Left lung (tissue), 10 donors: Measurements from ENCODE around the gene CLDN3. TPM values are rescaled to one million over a fixed set of nuclear protein-coding genes. Genes with fewer than 3 reads are reported as not detected.

Source experiments
- ATAC-seq: fragments of 200-7000 bp; cut with Tn5 transposase; one replicate; pipeline ENCODE4 v1.9.1; 2020; ENCODE audit warnings: moderate library complexity
- DNase-seq, 4 donors: peaks; one replicate each; pipeline ENCODE4 v3.0.0-alpha.2; 2013 to 2020
- H3K27ac ChIP-seq, 2 donors: fragments of 200-600 bp; sonication (generic) in 1 of 2; one replicate each; pipeline versions ENCODE4 v1.5.0 to v1.8.0; 2020 to 2021
- H3K27me3 ChIP-seq, 2 donors: fragments of 200-600 bp; sonication (generic) in 1 of 2; one replicate each; pipeline versions ENCODE4 v1.5.0 to v1.8.0; 2020 to 2021
- H3K36me3 ChIP-seq, 2 donors: fragments of 200-600 bp; sonication (generic) in 1 of 2; one replicate each; pipeline versions ENCODE4 v1.5.0 to v1.8.0; 2020 to 2021
- H3K4me1 ChIP-seq, 2 donors: fragments of 200-600 bp; one replicate each; pipeline ENCODE4 v1.8.0; 2021
- H3K4me3 ChIP-seq, 2 donors: fragments of 200-600 bp; sonication (generic) in 1 of 2; one replicate each; pipeline versions ENCODE4 v1.5.0 to v1.8.0; 2020 to 2021; ENCODE audit warnings: mild to moderate bottlenecking in 1 of 2
- H3K9me3 ChIP-seq, 2 donors: fragments of 200-600 bp; sonication (generic) in 1 of 2; one replicate each; pipeline versions ENCODE4 v1.5.0 to v1.8.0; 2020 to 2021
- intact Hi-C, 2 donors: fragments of 100-400 bp; cut with DNase I; formaldehyde crosslinking; loops; one replicate each; pipeline versions ENCODE4 v1.11.2 to v1.14.2; 2022
- polyA plus RNA-seq, 6 donors: library from polyadenylated mRNA; unstranded; fragments of 120-200 nt; gene quantifications; one replicate each; pipeline ENCODE4 v1.2.1, GENCODE V29; 2013; ENCODE audit not compliant: insufficient read length in 6 of 6
- total RNA-seq, 2 donors: library from RNA; stranded (reverse); fragmentation: NEBNext Ultra II Directional; extraction: Animal tissue kit (Norgen Biotek cat#: 25700); gene quantifications; one replicate each; pipeline ENCODE4 v1.2.1, GENCODE V29; 2021
- TF ChIP-seq, protein P1 (sequence below), 2 donors: fragments of 200-600 bp; sonication (generic) in 1 of 2; IDR thresholded peaks; one replicate each; pipeline versions ENCODE4 v1.5.0 to v1.8.0; 2021; ENCODE audit warnings: antibody characterized with exemption in 2 of 2
- donor health status: DM: no; HTN: yes; CAD: no.
- donor health status: DM: no; HTN: no; CAD: no.

The CLDN3 gene
- total and polyA plus RNA-seq, 8 donors = 10.1 to 35.9 (median 20.2) TPM

DNA sequence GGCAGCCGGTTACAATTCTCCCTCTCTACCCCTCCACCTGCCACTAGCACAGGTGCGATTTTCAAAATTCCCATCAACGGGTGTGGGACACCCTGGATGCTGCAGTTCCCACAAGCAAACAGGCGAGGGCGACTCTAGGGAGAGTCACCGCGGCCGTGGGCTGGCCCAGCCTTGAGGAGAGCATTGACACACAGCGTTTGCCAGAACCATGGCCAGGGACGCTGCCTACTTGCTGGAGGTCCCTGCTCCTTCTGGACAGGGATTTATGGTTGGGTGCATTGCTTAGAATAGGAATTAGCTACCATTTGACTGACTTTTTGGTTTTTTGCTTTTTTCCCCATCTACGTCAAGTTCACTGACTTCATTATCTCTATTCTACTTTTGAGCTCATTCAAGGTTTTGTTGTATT lies 41.7 kb upstream of the CLDN3 start:
- peak in 2 of 4 donors; percentile 72 to 90 for DNase-seq
- Histone ChIP-seq H3K27me3 (no peaks in the 10 kb centered on the region), H3K36me3 (no peaks in the 10 kb centered on the region), H3K9me3 (no peaks in the 10 kb centered on the region), H3K4me3 (no peak overlapping the region), H3K4me1 (no peaks in the 10 kb centered on the region), H3K27ac (no peak overlapping the region)
- TF ChIP-seq, protein P1, sequence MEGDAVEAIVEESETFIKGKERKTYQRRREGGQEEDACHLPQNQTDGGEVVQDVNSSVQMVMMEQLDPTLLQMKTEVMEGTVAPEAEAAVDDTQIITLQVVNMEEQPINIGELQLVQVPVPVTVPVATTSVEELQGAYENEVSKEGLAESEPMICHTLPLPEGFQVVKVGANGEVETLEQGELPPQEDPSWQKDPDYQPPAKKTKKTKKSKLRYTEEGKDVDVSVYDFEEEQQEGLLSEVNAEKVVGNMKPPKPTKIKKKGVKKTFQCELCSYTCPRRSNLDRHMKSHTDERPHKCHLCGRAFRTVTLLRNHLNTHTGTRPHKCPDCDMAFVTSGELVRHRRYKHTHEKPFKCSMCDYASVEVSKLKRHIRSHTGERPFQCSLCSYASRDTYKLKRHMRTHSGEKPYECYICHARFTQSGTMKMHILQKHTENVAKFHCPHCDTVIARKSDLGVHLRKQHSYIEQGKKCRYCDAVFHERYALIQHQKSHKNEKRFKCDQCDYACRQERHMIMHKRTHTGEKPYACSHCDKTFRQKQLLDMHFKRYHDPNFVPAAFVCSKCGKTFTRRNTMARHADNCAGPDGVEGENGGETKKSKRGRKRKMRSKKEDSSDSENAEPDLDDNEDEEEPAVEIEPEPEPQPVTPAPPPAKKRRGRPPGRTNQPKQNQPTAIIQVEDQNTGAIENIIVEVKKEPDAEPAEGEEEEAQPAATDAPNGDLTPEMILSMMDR (IDR thresholded peaks at IDR 0.05) = peak; percentile 86 to 89
- ATAC-seq = peak; percentile 98
- intact Hi-C loops = loop anchor here in 1 of 2 donors (5.0 kb wide), 1 partner anchor 46 kb away; no protein-coding TSS in a partner anchor

DNA sequence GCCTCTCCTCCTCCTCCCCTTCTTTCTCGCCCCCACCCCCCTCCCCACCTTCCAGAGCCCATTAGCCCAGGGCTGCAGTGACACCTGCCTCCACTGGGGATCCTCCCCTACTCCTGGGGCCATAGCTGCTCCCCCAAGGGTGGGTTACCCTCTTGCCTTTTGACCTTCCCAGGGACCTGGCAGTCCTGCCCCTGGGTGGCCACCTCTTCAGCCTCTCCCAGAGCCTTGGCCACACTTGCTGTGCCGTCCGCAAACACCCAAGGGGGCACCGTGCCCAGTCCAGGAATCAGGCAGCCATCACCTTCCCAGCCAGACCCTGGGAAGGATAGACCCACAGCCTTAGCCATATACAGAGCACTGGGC lies 40.9 kb upstream of the CLDN3 start:
- no peaks in the 10 kb centered on the region for H3K9me3 ChIP-seq
- no peaks in the 10 kb centered on the region for H3K27me3 ChIP-seq
- H3K27ac ChIP-seq = no peak overlapping the region
- H3K4me1 ChIP-seq = no peaks in the 10 kb centered on the region
- ATAC-seq (no peak), DNase-seq (no peak)
- H3K36me3 ChIP-seq = no peaks in the 10 kb centered on the region
- TF ChIP-seq, protein P1 (IDR thresholded peaks at IDR 0.05) = no peak
- H3K4me3 ChIP-seq = no peak overlapping the region
- intact Hi-C loops = loop anchor here in 1 of 2 donors (5.0 kb wide), 1 partner anchor 46 kb away; no protein-coding TSS in a partner anchor

DNA sequence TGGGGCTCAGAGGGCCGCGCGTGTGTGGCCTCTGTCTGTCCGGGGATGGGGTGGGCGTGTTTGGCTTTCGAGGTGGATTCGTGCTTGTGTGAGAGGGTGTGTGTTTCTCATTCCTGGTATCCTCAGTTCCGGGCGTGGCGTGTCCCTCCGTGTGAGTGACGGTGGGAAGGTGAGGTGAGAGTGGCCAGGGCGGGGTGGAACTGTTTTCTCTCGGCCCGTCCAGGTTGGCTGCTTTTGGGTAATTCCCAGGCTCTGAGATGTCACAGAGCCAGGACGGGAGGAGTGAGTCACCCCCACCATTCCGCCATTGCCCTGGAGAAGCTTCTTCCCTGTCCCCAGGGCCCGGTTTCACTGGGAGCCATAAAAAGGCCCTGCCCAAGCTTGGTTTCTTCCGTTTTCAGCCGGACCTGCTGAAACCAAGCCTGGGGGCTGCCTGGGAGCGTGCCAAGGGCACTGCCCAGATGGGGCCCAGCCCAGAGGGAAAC lies 39.4 kb upstream of the CLDN3 start:
- intact Hi-C loops = no loop called here
- ATAC-seq = no peak
- H3K9me3 ChIP-seq = no peaks in the 10 kb centered on the region

DNA sequence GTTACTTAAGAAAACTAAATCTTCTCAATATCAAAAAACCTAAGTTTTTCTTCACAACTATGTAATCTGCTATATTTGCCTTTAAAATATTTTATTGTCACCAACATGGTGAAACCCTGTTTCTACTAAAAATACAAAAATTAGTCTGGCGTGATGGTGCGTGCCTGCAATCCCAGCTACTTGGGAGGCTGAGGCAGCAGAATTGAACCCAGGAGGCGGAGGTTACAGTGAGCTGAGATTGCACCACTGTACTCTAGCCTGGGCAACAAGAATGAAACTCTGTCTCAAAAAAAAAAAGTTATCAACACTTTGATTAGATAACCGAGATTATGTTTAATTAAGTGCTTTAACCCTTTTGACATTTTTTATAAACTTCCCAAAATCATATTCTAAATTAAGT lies 32.4 kb upstream of the CLDN3 start:
- TF ChIP-seq, protein P1 (IDR thresholded peaks at IDR 0.05) = no peak
- no peak overlapping the region for H3K4me3 ChIP-seq
- H3K36me3 ChIP-seq = no peaks in the 10 kb centered on the region
- ATAC-seq = no peak
- no peak for DNase-seq
- no peaks in the 10 kb centered on the region for H3K27me3 ChIP-seq
- H3K9me3 ChIP-seq = no peaks in the 10 kb centered on the region
- H3K27ac ChIP-seq = no peak overlapping the region
- intact Hi-C loops = no loop called here
- no peaks in the 10 kb centered on the region for H3K4me1 ChIP-seq

More for the DNA sequence above, 39.4 kb upstream of the CLDN3 start:
- no peaks in the 10 kb centered on the region for H3K27me3 ChIP-seq
- H3K36me3 ChIP-seq = no peaks in the 10 kb centered on the region
- DNase-seq = no peak
- no peaks in the 10 kb centered on the region for H3K4me1 ChIP-seq
- H3K4me3 ChIP-seq = no peak overlapping the region
- H3K27ac ChIP-seq = no peak overlapping the region
- TF ChIP-seq, protein P1 (IDR thresholded peaks at IDR 0.05) = no peak

DNA sequence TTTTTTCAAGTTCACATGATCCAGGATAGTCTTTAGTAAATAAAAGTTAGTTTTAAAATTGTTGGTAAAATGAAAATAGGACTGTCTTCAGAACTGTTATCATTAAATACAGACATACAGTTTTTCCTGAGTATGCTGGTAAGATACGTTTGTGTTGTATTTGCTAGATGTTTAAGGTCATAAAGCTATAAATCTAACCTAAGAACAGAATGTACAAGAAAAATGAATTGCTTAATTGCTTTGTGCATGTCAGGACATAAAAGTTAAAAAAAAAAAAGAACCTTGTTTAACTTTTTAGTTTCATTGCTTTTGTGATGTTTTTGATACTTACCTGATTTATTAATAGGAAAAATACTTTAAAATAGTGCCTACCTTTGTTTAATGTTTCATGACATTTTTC lies 31.5 kb upstream of the CLDN3 start:
- intact Hi-C loops = no loop called here
- H3K27me3 ChIP-seq = no peaks in the 10 kb centered on the region
- ATAC-seq (no peak), DNase-seq (no peak)
- H3K36me3 ChIP-seq = no peaks in the 10 kb centered on the region
- TF ChIP-seq, protein P1 (IDR thresholded peaks at IDR 0.05) = no peak
- no peak overlapping the region for H3K27ac ChIP-seq
- H3K9me3 ChIP-seq = no peaks in the 10 kb centered on the region
- no peak overlapping the region for H3K4me3 ChIP-seq
- no peaks in the 10 kb centered on the region for H3K4me1 ChIP-seq
